Duodenal mucosa (tissue), 2 donors: ENCODE data around the gene RAB3D.
"Not testable (repeated sequence)": the region's sequence is repeated elsewhere in the genome, so short reads cannot be mapped to it uniquely, and the experiment has no call there.

Source experiments
- H3K27ac ChIP-seq: one replicate; pipeline ENCODE4 v1.7.0; 2013; ENCODE audit warnings: low read depth, low read length
- H3K27me3 ChIP-seq, 2 donors: one replicate each; pipeline ENCODE4 v1.7.0; 2013; ENCODE audit warnings: low read length in 2 of 2, control low read depth in 1 of 2; ENCODE audit not compliant: insufficient read depth in 2 of 2, control insufficient read depth in 1 of 2
- H3K36me3 ChIP-seq, 2 donors: one replicate each; pipeline ENCODE4 v1.7.0; 2013; ENCODE audit warnings: low read length in 2 of 2, control low read depth in 1 of 2; ENCODE audit not compliant: insufficient read depth in 2 of 2, control insufficient read depth in 1 of 2
- H3K4me1 ChIP-seq, 2 donors: one replicate each; pipeline ENCODE4 v1.7.0; 2013; ENCODE audit warnings: low read length in 2 of 2, control low read depth in 1 of 2; ENCODE audit not compliant: insufficient read depth in 2 of 2, control insufficient read depth in 1 of 2
- H3K4me3 ChIP-seq, 2 donors: one replicate each; pipeline ENCODE4 v1.7.0; 2013; ENCODE audit warnings: low read length in 2 of 2, low read depth in 1 of 2
- H3K9ac ChIP-seq, 2 donors: one replicate each; pipeline ENCODE4 v1.7.0; 2013; ENCODE audit warnings: low read length in 2 of 2, low read depth in 1 of 2
- H3K9me3 ChIP-seq, 2 donors: one replicate each; pipeline ENCODE4 v1.7.0; 2013; ENCODE audit warnings: low read length in 2 of 2, control low read depth in 1 of 2; ENCODE audit not compliant: control insufficient read depth in 1 of 2

Gene RAB3D

GRCh38 chr19:11338121-11338520 is 1.3 kb downstream of the RAB3D start:
- H3K27me3 ChIP-seq = no peaks in the 10 kb centered on the region
- peaks cover 9 to 24% of the 10 kb centered on the region in 2 donors for H3K4me1 ChIP-seq
- H3K4me3 ChIP-seq = peak overlapping the region; percentile 79
- H3K9me3 ChIP-seq = no peaks in the 10 kb centered on the region
- peak overlapping the region; percentile 52 to 74 for H3K9ac ChIP-seq
- peaks cover 10 to 31% of the 10 kb centered on the region in 2 donors for H3K36me3 ChIP-seq
- no peak overlapping the region for H3K27ac ChIP-seq

- Histone ChIP-seq H3K4me1 (peaks cover 9 to 24% of the 10 kb centered on the region in 2 donors), H3K36me3 (peaks cover 10 to 35% of the 10 kb centered on the region in 2 donors), H3K4me3 (no peak overlapping the region), H3K9ac (no peak overlapping the region), H3K27me3 (no peaks in the 10 kb centered on the region), H3K9me3 (no peaks in the 10 kb centered on the region), H3K27ac (no peak overlapping the region)
Measured at GRCh38 chr19:11337080-11337479, 2.4 kb downstream of the RAB3D start.

GRCh38 chr19:11335449-11336146 is 3.9 kb downstream of the RAB3D start:
- H3K36me3 ChIP-seq = peaks cover 10 to 30% of the 10 kb centered on the region in 2 donors
- H3K4me3 ChIP-seq = no peak overlapping the region
- no peak overlapping the region for H3K27ac ChIP-seq

GRCh38 chr19:11333838-11334237 is 5.6 kb downstream of the RAB3D start:
- not testable (repeated sequence) for H3K27me3 ChIP-seq, H3K4me3 ChIP-seq, H3K9me3 ChIP-seq, H3K27ac ChIP-seq, H3K9ac ChIP-seq
- H3K36me3 ChIP-seq = peaks cover 13 to 30% of the 10 kb centered on the region in 2 donors
- H3K4me1 ChIP-seq = peaks cover 9 to 16% of the 10 kb centered on the region in 2 donors

More at GRCh38 chr19:11335449-11336146, 3.9 kb downstream of the RAB3D start:
- H3K27me3 ChIP-seq = no peaks in the 10 kb centered on the region
- no peak overlapping the region for H3K9ac ChIP-seq
- peaks cover 9 to 24% of the 10 kb centered on the region in 2 donors for H3K4me1 ChIP-seq
- H3K9me3 ChIP-seq = no peaks in the 10 kb centered on the region

GRCh38 chr19:11332822-11333221 is 6.6 kb downstream of the RAB3D start:
- Histone ChIP-seq H3K4me1 (peaks cover 0 to 7% of the 10 kb centered on the region in 2 donors), H3K27ac (no peak overlapping the region), H3K27me3 (no peaks in the 10 kb centered on the region), H3K9me3 (no peaks in the 10 kb centered on the region), H3K4me3 (no peak overlapping the region), H3K36me3 (peaks cover 13 to 30% of the 10 kb centered on the region in 2 donors), H3K9ac (no peak overlapping the region)

GRCh38 chr19:11331502-11331901 is 8.0 kb downstream of the RAB3D start:
- Histone ChIP-seq H3K4me1 (no peaks in the 10 kb centered on the region), H3K4me3 (no peak overlapping the region), H3K9me3 (no peaks in the 10 kb centered on the region), H3K27ac (no peak overlapping the region), H3K36me3 (peaks cover 18 to 34% of the 10 kb centered on the region in 2 donors), H3K9ac (no peak overlapping the region), H3K27me3 (no peaks in the 10 kb centered on the region)

- Histone ChIP-seq H3K9ac (no peak overlapping the region), H3K9me3 (no peaks in the 10 kb centered on the region), H3K4me3 (no peak overlapping the region), H3K27ac (no peak overlapping the region), H3K36me3 (peaks cover 11 to 25% of the 10 kb centered on the region in 2 donors), H3K4me1 (no peaks in the 10 kb centered on the region), H3K27me3 (no peaks in the 10 kb centered on the region)
Measured at GRCh38 chr19:11330127-11330526, 9.3 kb downstream of the RAB3D start.

GRCh38 chr19:11325544-11325943 is 13.9 kb downstream of the RAB3D start:
- H3K36me3 ChIP-seq = peaks cover 8 to 13% of the 10 kb centered on the region in 2 donors
- no peak overlapping the region for H3K9ac ChIP-seq
- H3K27me3 ChIP-seq = no peaks in the 10 kb centered on the region
- H3K4me3 ChIP-seq = no peak overlapping the region
- peaks cover 16 to 22% of the 10 kb centered on the region in 2 donors for H3K4me1 ChIP-seq
- H3K9me3 ChIP-seq = no peaks in the 10 kb centered on the region
- H3K27ac ChIP-seq = no peak overlapping the region

- H3K4me1 ChIP-seq = peaks cover 16 to 22% of the 10 kb centered on the region in 2 donors
- H3K27me3 ChIP-seq = no peaks in the 10 kb centered on the region
- H3K9me3 ChIP-seq = no peaks in the 10 kb centered on the region
- H3K36me3 ChIP-seq = peaks cover 6 to 13% of the 10 kb centered on the region in 2 donors
- no peak overlapping the region for H3K27ac ChIP-seq
- no peak overlapping the region for H3K4me3 ChIP-seq
- no peak overlapping the region for H3K9ac ChIP-seq
Measured at GRCh38 chr19:11324748-11325389, 14.6 kb downstream of the RAB3D start.

- Histone ChIP-seq H3K27ac (no peak overlapping the region), H3K4me3 (peak overlapping the region in 1 of 2 donors; percentile 27), H3K27me3 (no peaks in the 10 kb centered on the region), H3K9me3 (no peaks in the 10 kb centered on the region), H3K4me1 (peaks cover 16 to 22% of the 10 kb centered on the region in 2 donors), H3K9ac (no peak overlapping the region), H3K36me3 (peaks cover 5 to 13% of the 10 kb centered on the region in 2 donors)
Measured at GRCh38 chr19:11324079-11324661, 15.3 kb downstream of the RAB3D start.
